GM21367 (cell line): Measurements from ENCODE around the gene PAPPA2.

Source experiments
- ATAC-seq: cut with Tn5 transposase; IDR thresholded peaks from one replicate; pipeline ENCODE4 v1.9.1; 2021; ENCODE audit not compliant: unreplicated experiment

The PAPPA2 gene

GRCh38 chr1:176795929-176796328 lies 333.0 kb downstream of the PAPPA2 start:
- no peak for ATAC-seq

GRCh38 chr1:176796583-176796982 lies 333.6 kb downstream of the PAPPA2 start:
- ATAC-seq = no peak

DNA sequence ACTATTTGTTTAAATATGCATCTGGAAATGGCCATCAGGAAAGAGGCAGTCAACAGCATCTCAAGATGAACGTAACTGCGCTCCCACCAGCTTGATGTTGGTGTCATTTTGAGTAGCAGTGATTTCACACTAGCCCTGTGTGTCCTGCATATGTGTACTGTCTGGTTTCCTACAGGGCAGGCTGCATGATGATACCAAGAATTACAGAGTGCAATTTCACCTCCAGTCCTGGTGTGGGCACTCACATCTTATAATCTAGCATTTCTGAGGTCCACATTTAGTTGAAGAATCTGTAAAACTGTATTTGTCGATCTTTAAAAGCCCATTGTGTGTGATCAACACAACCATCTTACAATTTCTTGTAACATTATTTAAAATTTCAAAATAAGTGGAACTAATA lies 336.4 kb downstream of the PAPPA2 start:
- ATAC-seq = no peak

GRCh38 chr1:176800978-176801513 lies 338.1 kb downstream of the PAPPA2 start:
- ATAC-seq = no peak

- no peak for ATAC-seq
Observed at GRCh38 chr1:176801514-176802020, 338.6 kb downstream of the PAPPA2 start.

- ATAC-seq = no peak
Observed at GRCh38 chr1:176802316-176802715, 339.3 kb downstream of the PAPPA2 start.

GRCh38 chr1:176803042-176803441 lies 340.1 kb downstream of the PAPPA2 start:
- no peak for ATAC-seq

DNA sequence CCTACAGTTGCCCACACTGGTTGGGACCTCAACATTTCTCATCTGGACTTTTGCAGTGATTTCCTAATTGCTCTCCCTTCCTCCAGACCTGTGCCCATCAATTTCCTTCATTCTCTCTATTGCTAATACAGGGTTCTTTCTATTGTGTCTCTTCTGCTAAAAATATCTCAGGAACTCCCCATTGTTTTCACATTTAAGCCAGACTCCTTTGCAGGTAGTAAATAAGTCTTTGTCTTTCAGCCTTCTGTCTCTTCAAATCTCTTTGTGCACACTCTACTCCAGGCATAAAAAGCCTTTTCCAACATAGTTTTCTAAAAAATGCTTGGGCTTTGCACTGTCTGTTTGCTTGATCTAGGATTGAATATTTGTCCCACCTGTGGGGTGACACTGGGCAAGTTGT lies 340.6 kb downstream of the PAPPA2 start:
- no peak for ATAC-seq

GRCh38 chr1:176809292-176809691 lies 346.3 kb downstream of the PAPPA2 start:
- no peak for ATAC-seq

DNA sequence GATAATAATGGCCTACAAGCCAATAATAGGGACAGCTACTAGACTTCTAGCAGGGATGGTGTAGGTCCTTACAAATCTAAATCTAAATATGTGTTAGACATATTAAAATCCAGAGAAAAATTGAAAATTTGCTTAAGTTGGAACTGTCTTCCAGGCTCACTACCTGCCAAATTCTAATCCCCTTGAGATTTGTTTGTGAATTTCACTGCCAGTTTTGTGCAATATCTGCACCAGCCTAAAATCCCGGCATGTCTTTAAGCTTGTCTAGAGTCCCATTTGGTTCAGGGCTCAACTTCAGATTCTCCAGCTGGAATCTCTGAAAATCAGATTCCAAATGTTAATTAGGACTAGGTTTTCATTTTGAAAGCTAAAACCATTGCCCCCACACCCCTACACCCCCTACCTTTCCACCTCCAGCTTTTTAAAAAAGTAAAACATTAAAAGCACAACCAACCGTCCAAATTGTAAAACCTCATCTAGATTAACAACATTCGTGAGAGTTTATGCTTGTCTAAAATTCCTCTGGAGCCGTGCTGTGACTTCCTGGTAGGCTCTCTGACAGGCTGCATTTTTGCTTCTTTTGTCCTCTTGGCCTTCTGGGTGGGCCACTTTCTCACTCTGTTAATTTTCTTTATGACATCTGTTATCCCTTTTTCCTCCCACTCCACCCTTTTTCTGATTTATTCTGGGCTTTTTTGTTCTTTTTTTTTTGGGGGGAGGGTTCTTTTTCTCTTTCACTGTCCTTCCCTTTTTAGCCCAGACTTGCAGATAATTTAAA lies 348.7 kb downstream of the PAPPA2 start:
- no peak for ATAC-seq

DNA sequence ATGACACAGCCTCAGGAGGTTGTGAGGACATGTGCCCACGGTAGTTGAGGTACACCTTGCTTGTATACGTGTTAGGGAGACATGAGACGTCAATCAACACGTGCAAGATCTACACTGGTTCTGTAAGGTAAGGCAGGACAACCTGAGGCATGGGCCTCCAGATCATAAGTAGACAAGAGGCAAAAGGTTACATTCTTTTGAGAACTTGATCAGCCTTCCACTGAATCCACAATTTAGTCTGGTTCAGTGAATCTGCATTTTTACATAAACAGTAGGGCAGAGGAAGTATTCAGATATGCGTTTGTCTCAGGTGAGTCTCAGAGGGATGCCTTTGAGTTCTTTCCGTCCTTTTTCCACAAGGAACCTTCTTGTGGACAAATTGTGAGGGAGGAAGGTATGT lies 352.6 kb downstream of the PAPPA2 start:
- no peak for ATAC-seq

GRCh38 chr1:176816232-176816631 lies 353.3 kb downstream of the PAPPA2 start:
- ATAC-seq = no peak

GRCh38 chr1:176820391-176821031 lies 357.5 kb downstream of the PAPPA2 start:
- no peak for ATAC-seq

GRCh38 chr1:176826265-176826664 lies 363.3 kb downstream of the PAPPA2 start:
- ATAC-seq = no peak

- ATAC-seq = no peak
Observed at GRCh38 chr1:176829261-176829660, 366.3 kb downstream of the PAPPA2 start.

DNA sequence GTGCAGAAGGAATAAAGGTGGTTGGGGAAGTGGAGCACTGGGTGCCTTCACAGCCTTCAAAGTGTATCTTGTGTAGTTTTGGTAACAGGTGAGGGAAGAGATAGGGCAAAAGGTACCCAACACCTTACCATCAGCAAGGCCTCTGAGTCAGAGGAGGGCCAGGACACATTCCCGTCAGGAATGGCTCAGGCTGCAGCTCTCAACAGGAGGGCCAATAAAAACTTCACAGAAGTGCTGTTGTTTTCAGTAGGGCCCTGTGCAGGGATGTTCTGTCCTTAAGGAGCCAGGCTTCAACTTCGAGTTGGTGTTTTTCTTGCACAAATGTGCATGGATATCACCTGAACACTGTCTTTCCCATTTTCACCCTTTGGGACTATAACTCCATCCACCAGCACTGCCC lies 368.2 kb downstream of the PAPPA2 start:
- ATAC-seq = no peak

GRCh38 chr1:176837708-176838107 lies 374.7 kb downstream of the PAPPA2 start:
- ATAC-seq = no peak

GRCh38 chr1:176838276-176838995 lies 375.5 kb downstream of the PAPPA2 start:
- no peak for ATAC-seq

- no peak for ATAC-seq
Observed at GRCh38 chr1:176839216-176839615, 376.2 kb downstream of the PAPPA2 start.

GRCh38 chr1:176841238-176841637 lies 378.3 kb downstream of the PAPPA2 start:
- no peak for ATAC-seq
